Ishikawa (cell line): ENCODE data around the gene SMG7.

ENCODE experiments used
- CEBPB ChIP-seq: IDR thresholded peaks from 2 replicates; pipeline ENCODE4 v1.6.1; 2012
- CREB1 ChIP-seq: IDR thresholded peaks from 2 replicates; pipeline ENCODE4 v1.6.1; 2012; ENCODE audit warnings: low read depth
- EGR1 ChIP-seq: IDR thresholded peaks from 2 replicates; pipeline ENCODE4 v1.6.1; 2012
- EP300 ChIP-seq: IDR thresholded peaks from 2 replicates; pipeline ENCODE4 v1.6.1; 2012; ENCODE audit warnings: borderline replicate concordance
- FOXM1 ChIP-seq: IDR thresholded peaks from 2 replicates; pipeline ENCODE4 v1.6.1; 2012; ENCODE audit warnings: low read depth, borderline replicate concordance
- NFIC ChIP-seq: IDR thresholded peaks from 2 replicates; pipeline ENCODE4 v1.6.1; 2012
- RAD21 ChIP-seq: IDR thresholded peaks from 2 replicates; pipeline ENCODE4 v1.6.1; 2012; ENCODE audit warnings: low read depth
- TAF1 ChIP-seq: IDR thresholded peaks from 2 replicates; pipeline ENCODE4 v1.6.1; 2012; ENCODE audit warnings: low read depth, mild to moderate bottlenecking
- TCF12 ChIP-seq: IDR thresholded peaks from 2 replicates; pipeline ENCODE4 v1.6.1; 2012; ENCODE audit warnings: low read depth
- TEAD4 ChIP-seq: IDR thresholded peaks from 2 replicates; pipeline ENCODE4 v1.6.1; 2012
- USF1 ChIP-seq: IDR thresholded peaks from 2 replicates; pipeline ENCODE4 v1.6.1; 2012
- YY1 ChIP-seq: IDR thresholded peaks from 2 replicates; pipeline ENCODE4 v1.6.1; 2012; ENCODE audit warnings: low read depth
- ZBTB7A ChIP-seq: IDR thresholded peaks from 2 replicates; pipeline ENCODE4 v1.6.1; 2012; ENCODE audit warnings: low read depth
- TF ChIP-seq, protein P1 (sequence below): IDR thresholded peaks from 2 replicates; pipeline ENCODE4 v1.6.1; 2012
- TF ChIP-seq, protein P2 (sequence below): IDR thresholded peaks from 2 replicates; pipeline ENCODE4 v1.6.1; 2012; ENCODE audit warnings: low read depth, mild to moderate bottlenecking

SMG7 gene

GRCh38 chr1:183450093-183450492 lies 22.2 kb upstream of the SMG7 start:
- TF ChIP-seq TCF12, result no peak
- no peak for TF ChIP-seq CREB1
- TF ChIP-seq, protein P1, sequence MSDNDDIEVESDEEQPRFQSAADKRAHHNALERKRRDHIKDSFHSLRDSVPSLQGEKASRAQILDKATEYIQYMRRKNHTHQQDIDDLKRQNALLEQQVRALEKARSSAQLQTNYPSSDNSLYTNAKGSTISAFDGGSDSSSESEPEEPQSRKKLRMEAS, result no peak
- no peak for TF ChIP-seq FOXM1

GRCh38 chr1:183454377-183454776 lies 17.9 kb upstream of the SMG7 start:
- TF ChIP-seq FOXM1 (no peak), USF1 (no peak), ZBTB7A (no peak), TAF1 (no peak), CREB1 (no peak), CEBPB (no peak), RAD21 (no peak), TEAD4 (no peak), YY1 (no peak)

GRCh38 chr1:183456826-183457225 lies 15.5 kb upstream of the SMG7 start:
- TF ChIP-seq RAD21 (no peak), YY1 (no peak), NFIC (no peak), EP300 (no peak), ZBTB7A (no peak), TEAD4 (no peak), FOXM1 (no peak), CEBPB (no peak), EGR1 (no peak), USF1 (no peak), CREB1 (no peak), TAF1 (no peak), TCF12 (no peak)
- TF ChIP-seq, protein P2, sequence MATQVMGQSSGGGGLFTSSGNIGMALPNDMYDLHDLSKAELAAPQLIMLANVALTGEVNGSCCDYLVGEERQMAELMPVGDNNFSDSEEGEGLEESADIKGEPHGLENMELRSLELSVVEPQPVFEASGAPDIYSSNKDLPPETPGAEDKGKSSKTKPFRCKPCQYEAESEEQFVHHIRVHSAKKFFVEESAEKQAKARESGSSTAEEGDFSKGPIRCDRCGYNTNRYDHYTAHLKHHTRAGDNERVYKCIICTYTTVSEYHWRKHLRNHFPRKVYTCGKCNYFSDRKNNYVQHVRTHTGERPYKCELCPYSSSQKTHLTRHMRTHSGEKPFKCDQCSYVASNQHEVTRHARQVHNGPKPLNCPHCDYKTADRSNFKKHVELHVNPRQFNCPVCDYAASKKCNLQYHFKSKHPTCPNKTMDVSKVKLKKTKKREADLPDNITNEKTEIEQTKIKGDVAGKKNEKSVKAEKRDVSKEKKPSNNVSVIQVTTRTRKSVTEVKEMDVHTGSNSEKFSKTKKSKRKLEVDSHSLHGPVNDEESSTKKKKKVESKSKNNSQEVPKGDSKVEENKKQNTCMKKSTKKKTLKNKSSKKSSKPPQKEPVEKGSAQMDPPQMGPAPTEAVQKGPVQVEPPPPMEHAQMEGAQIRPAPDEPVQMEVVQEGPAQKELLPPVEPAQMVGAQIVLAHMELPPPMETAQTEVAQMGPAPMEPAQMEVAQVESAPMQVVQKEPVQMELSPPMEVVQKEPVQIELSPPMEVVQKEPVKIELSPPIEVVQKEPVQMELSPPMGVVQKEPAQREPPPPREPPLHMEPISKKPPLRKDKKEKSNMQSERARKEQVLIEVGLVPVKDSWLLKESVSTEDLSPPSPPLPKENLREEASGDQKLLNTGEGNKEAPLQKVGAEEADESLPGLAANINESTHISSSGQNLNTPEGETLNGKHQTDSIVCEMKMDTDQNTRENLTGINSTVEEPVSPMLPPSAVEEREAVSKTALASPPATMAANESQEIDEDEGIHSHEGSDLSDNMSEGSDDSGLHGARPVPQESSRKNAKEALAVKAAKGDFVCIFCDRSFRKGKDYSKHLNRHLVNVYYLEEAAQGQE, result no peak
- TF ChIP-seq, protein P1, result no peak

DNA sequence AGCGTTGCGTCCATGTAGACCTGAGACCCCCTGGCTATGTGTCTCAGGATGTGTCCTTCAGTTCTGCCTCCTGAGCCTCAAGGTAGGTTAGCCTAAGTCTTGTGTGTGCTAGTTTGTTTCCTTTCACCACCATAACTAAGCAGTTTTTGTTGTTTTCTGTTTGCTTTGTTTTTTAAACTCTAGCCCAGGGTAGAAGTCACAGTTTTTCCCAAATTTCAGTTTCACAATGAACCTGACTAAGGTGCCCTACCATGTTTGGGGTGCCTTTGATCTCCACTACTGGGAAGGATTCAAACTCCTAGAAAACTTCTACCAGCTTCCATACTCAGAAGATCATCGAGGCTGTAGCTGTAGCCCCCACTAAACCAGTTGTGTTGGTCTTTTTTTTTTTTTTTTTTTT lies 14.8 kb upstream of the SMG7 start:
- TF ChIP-seq USF1, result no peak
- no peak for TF ChIP-seq TEAD4
- no peak for TF ChIP-seq ZBTB7A
- no peak for TF ChIP-seq EGR1
- no peak for TF ChIP-seq CEBPB
- no peak for TF ChIP-seq TAF1
- TF ChIP-seq, protein P2, result no peak
- no peak for TF ChIP-seq TCF12
- TF ChIP-seq EP300, result no peak
- no peak for TF ChIP-seq RAD21

DNA sequence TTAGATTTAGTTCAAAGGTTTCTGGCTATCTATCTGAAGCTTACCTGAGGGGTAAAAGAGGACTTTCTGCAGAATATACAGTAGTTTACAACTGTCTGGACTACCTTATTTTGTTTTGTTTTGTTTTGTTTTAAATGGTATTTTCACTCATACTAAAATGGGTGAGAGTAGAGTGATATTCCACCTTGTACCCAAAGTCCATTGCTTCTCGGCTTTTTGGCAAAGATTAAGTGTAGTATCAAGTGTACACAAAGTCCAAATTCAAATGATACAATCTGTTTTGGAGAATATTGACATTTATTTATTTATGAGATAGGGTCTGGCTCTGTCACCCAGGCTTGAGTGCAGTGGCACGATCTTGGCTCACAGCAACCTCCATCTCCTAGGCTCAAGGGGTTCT lies 11.7 kb upstream of the SMG7 start:
- TF ChIP-seq NFIC, result no peak
- no peak for TF ChIP-seq RAD21
- no peak for TF ChIP-seq ZBTB7A
- no peak for TF ChIP-seq TCF12
- no peak for TF ChIP-seq CEBPB
- no peak for TF ChIP-seq EGR1
- no peak for TF ChIP-seq TAF1
- no peak for TF ChIP-seq FOXM1
- TF ChIP-seq EP300, result no peak
- TF ChIP-seq CREB1, result no peak

- TF ChIP-seq TCF12 (peak; percentile 69; the same call in 1 of the 2 replicates), RAD21 (no peak), CREB1 (no peak), FOXM1 (peak; percentile 32; the same call in 1 of the 2 replicates), TEAD4 (peak; percentile 92), EGR1 (no peak), USF1 (no peak), ZBTB7A (no peak), YY1 (no peak), EP300 (peak; percentile 52; the same call in 1 of the 2 replicates), NFIC (peak; percentile 53), CEBPB (peak; percentile 88), TAF1 (no peak)
- TF ChIP-seq, protein P2, result no peak
- TF ChIP-seq, protein P1, result no peak
Measured at GRCh38 chr1:183461350-183461749, 10.9 kb upstream of the SMG7 start.
